IPS-18c (cell line): Measurements from ENCODE around the gene ANKRD7.
"Not testable (repeated sequence)": the region's sequence is repeated elsewhere in the genome, so short reads cannot be mapped to it uniquely, and the experiment has no call there.

ENCODE experiments used
- H3K4me3 ChIP-seq: 2 replicates; pipeline ENCODE4 v1.7.0; 2013; ENCODE audit warnings: low read depth, mild to moderate bottlenecking, low read length, moderate library complexity; ENCODE audit not compliant: insufficient read depth
- H3K9me3 ChIP-seq: one replicate; pipeline ENCODE4 v1.6.1; 2013; ENCODE audit warnings: mild to moderate bottlenecking, low read length, moderate library complexity; ENCODE audit not compliant: control insufficient read depth, insufficient read depth

ANKRD7 gene

GRCh38 chr7:118218413-118219156, 5.9 kb upstream of the ANKRD7 start:
- H3K4me3 ChIP-seq, result no peak overlapping the region
- no peaks in the 10 kb centered on the region for H3K9me3 ChIP-seq

- Histone ChIP-seq H3K4me3 (no peak overlapping the region), H3K9me3 (no peaks in the 10 kb centered on the region)
Measured at GRCh38 chr7:118219157-118219512, 5.4 kb upstream of the ANKRD7 start.

- no peak overlapping the region for H3K4me3 ChIP-seq
Measured at GRCh38 chr7:118220583-118220982, 3.9 kb upstream of the ANKRD7 start.

GRCh38 chr7:118222591-118222990, 1.9 kb upstream of the ANKRD7 start:
- H3K4me3 ChIP-seq, result no peak overlapping the region
- H3K9me3 ChIP-seq, result no peaks in the 10 kb centered on the region

More at GRCh38 chr7:118220583-118220982, 3.9 kb upstream of the ANKRD7 start:
- no peaks in the 10 kb centered on the region for H3K9me3 ChIP-seq

- H3K4me3 ChIP-seq, result no peak overlapping the region
- no peaks in the 10 kb centered on the region for H3K9me3 ChIP-seq
Measured at GRCh38 chr7:118232837-118233236, 8.3 kb downstream of the ANKRD7 start.

- Histone ChIP-seq H3K4me3 (no peak overlapping the region), H3K9me3 (no peaks in the 10 kb centered on the region)
Measured at GRCh38 chr7:118233799-118234198, 9.3 kb downstream of the ANKRD7 start.

GRCh38 chr7:118239014-118239413, 14.5 kb downstream of the ANKRD7 start:
- H3K9me3 ChIP-seq, result no peaks in the 10 kb centered on the region
- no peak overlapping the region for H3K4me3 ChIP-seq

- H3K9me3 ChIP-seq, H3K4me3 ChIP-seq: not testable (repeated sequence)
Measured at GRCh38 chr7:118240320-118240719, 15.8 kb downstream of the ANKRD7 start.

GRCh38 chr7:118243695-118244094, 19.2 kb downstream of the ANKRD7 start:
- Histone ChIP-seq H3K4me3 (no peak overlapping the region), H3K9me3 (no peaks in the 10 kb centered on the region)

- H3K9me3 ChIP-seq, result no peaks in the 10 kb centered on the region
Measured at GRCh38 chr7:118245267-118246040, 20.9 kb downstream of the ANKRD7 start.

GRCh38 chr7:118250860-118251494, 26.5 kb downstream of the ANKRD7 start:
- Histone ChIP-seq H3K9me3 (no peaks in the 10 kb centered on the region), H3K4me3 (no peak overlapping the region)

More at GRCh38 chr7:118245267-118246040, 20.9 kb downstream of the ANKRD7 start:
- no peak overlapping the region for H3K4me3 ChIP-seq

GRCh38 chr7:118252087-118252486, 27.6 kb downstream of the ANKRD7 start:
- no peak overlapping the region for H3K4me3 ChIP-seq

GRCh38 chr7:118259115-118259514, 34.6 kb downstream of the ANKRD7 start:
- H3K4me3 ChIP-seq, result no peak overlapping the region
- no peaks in the 10 kb centered on the region for H3K9me3 ChIP-seq

More at GRCh38 chr7:118252087-118252486, 27.6 kb downstream of the ANKRD7 start:
- no peaks in the 10 kb centered on the region for H3K9me3 ChIP-seq

- Histone ChIP-seq H3K4me3 (no peak overlapping the region), H3K9me3 (no peaks in the 10 kb centered on the region)
Measured at GRCh38 chr7:118264836-118265235, 40.3 kb downstream of the ANKRD7 start.

GRCh38 chr7:118280319-118281012, 56.0 kb downstream of the ANKRD7 start:
- H3K4me3 ChIP-seq, result no peak overlapping the region
- H3K9me3 ChIP-seq, result no peaks in the 10 kb centered on the region

GRCh38 chr7:118281196-118281595, 56.7 kb downstream of the ANKRD7 start:
- H3K9me3 ChIP-seq, result no peaks in the 10 kb centered on the region
- H3K4me3 ChIP-seq, result no peak overlapping the region

GRCh38 chr7:118285358-118285757, 60.9 kb downstream of the ANKRD7 start:
- H3K9me3 ChIP-seq, result no peaks in the 10 kb centered on the region

More at GRCh38 chr7:118285358-118285757, 60.9 kb downstream of the ANKRD7 start:
- H3K4me3 ChIP-seq, result no peak overlapping the region
